NCI-H187 (cell line): ENCODE measurements around the gene HEATR5A.
"Not testable (repeated sequence)": the region's sequence is repeated elsewhere in the genome, so short reads cannot be mapped to it uniquely, and the experiment has no call there.

ENCODE experiments used
- DNase-seq, 2 experiments: peaks; one replicate each; lab custom pipeline; 2025; lab: John Stamatoyannopoulos, UW

HEATR5A gene

GRCh38 chr14:31283153-31283552 is 137.2 kb downstream of the HEATR5A start:
- DNase-seq, result no peak

GRCh38 chr14:31280871-31281220 is 139.5 kb downstream of the HEATR5A start:
- DNase-seq, result no peak

DNA sequence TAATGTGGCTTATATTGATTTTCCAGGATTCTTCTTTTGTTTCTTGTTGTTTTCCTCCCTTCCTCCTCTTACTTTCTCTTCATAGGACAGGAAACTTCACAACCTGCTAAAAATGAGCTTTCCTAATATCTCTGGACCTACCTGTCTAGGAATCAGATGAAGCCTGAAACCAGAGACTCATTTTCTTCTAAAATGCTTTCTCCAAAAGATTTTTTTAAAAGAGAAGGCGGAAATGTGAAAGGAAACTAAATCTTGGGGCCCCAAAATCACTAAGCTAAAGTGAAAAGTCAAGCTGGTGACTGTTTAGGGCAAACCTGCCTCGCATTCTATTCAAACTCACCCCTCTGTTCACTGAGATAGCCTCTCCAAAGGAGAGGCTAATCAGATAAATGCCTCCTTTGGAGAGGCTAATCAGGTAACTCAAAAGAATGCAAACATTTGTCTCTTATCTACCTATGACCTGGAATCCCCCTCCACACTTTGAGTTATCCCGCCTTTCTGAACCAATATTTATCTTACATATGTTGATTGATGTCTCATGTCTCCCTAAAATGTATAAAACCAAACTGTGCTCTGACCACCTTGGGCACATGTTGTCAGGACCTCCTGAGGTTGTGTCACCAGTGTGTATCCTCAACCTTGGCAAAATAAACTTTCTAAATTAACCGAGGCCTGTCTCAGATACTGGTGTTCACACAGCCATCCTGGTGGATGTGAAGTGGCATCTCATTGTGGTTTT is 140.0 kb downstream of the HEATR5A start:
- no peak for DNase-seq

GRCh38 chr14:31278883-31279282 is 141.5 kb downstream of the HEATR5A start:
- no peak for DNase-seq

GRCh38 chr14:31277085-31277484 is 143.3 kb downstream of the HEATR5A start:
- no peak for DNase-seq

- DNase-seq, result not testable (repeated sequence)
Observed at GRCh38 chr14:31276417-31276816, 143.9 kb downstream of the HEATR5A start.

- no peak for DNase-seq
Observed at GRCh38 chr14:31275731-31276130, 144.6 kb downstream of the HEATR5A start.

GRCh38 chr14:31271648-31272047 is 148.7 kb downstream of the HEATR5A start:
- no peak for DNase-seq

- no peak for DNase-seq
Observed at GRCh38 chr14:31270196-31270772, 150.1 kb downstream of the HEATR5A start.

GRCh38 chr14:31269634-31270195 is 150.6 kb downstream of the HEATR5A start:
- DNase-seq, result no peak

DNA sequence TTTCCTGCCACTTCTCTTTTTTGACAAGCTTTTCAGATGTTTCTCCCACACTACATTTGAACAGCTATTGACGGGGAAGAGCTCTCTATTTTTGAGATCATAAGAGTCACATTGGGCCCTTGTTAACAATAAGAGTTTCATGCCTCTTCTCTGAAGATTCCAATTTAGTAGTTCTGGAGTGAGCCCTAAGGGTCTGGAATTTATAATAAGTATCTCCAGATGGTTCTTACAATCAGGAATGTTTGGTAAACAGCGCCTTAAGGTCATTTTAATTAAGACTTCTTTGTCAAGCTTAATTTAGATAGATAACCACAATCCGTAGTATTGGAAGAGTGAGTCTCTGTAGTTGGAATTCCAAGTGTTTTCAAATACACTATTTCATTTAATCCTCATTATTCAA is 152.1 kb downstream of the HEATR5A start:
- no peak for DNase-seq

- DNase-seq, result no peak
Observed at GRCh38 chr14:31266437-31267331, 153.7 kb downstream of the HEATR5A start.

DNA sequence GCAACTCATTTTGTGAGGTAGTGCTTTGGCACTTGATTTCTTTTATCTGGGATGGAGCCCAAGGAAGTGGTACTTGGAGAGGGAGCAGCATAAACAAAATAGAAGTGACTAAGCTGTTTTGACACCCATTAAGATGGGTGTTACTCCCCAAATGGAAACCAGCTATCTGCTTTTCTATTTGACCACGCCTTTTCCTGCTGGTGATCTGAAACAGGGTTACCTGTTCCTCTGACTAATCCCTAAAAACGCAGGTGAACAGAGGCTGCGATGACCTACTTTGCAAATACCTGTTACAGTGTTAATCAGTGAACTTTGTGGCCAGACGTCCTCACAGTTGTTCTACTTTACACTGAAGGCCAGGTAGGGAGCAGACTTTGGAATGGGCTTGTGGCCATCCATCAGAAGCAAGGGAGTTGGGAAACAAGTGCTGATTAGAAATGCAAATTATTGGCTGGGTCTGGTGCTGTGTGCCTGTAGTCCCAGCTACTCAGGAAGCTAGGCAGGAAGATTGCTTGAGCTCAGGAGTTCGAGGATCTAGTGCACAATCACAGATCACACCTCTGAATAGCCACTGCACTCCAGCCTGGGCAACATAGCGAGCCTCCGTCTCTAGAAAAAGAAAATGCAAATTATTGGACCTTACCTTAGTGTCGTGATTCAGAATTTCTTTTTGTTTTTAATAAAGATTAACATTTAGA is 154.5 kb downstream of the HEATR5A start:
- no peak for DNase-seq

DNA sequence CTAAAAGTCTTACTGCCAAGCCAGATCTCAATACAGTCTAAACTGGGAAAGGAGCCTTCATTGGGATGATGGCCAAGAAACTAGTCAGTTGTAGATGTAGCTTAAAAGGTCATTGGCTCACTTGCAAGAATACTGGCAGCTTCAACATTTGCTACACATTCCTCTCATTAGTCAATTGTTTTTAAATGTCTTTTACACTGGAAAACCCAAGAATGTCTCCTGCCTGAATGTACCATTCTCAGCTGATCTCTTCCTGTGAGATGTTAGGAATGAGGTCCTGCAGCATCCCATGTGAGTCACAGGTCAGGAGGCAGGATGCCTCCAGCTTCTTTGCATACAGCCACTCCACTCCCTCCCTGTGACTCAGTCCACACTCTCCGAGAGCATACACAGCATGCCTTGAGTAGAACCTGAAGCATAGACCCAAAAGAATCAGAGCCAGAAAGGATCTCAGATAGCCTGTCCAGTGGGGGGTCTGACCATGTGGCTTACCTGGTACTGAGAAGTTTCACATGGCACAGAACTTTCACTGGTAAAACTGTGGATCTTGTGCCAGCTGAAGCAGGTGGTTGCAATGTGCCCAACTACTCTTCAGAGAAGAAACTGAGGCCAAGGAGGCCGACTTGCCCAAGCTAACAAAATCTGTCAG is 156.7 kb downstream of the HEATR5A start:
- no peak for DNase-seq

- no peak for DNase-seq
Observed at GRCh38 chr14:31261859-31262731, 158.3 kb downstream of the HEATR5A start.

DNA sequence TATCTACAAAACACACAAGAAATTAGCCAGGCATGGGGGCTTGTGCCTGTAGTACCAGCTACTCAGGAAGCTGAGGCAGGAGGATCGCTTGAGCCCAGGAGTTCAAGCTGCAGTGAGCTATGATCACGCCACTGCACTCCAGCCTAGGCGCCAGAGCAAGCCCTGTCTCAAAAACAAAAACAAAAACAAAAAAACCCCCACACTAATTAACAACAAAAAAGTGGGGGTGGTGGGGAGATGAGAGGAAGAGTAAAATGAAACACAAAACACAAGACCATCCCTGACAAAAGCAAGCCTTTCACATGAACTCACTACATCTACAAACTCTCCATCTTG is 158.9 kb downstream of the HEATR5A start:
- DNase-seq, result no peak

DNA sequence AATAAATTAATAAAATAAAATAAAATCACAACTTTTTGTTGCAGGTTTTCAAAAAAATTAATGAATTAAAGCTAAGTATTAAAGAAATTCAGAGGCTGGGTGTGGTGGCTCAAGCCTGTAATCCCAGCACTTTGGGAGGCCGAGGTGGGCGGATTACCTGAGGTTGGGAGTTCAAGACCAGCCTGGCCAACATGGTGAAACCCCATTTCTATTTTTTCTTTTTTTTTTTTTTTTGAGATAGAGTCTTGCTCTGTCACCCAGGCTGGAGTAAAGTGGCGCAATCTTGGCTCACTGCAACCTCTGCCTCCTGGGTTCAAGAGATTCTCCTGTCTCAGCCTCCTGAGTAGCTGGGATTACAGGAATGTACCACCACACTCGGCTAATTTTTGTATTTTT is 161.3 kb downstream of the HEATR5A start:
- not testable (repeated sequence) for DNase-seq

DNA sequence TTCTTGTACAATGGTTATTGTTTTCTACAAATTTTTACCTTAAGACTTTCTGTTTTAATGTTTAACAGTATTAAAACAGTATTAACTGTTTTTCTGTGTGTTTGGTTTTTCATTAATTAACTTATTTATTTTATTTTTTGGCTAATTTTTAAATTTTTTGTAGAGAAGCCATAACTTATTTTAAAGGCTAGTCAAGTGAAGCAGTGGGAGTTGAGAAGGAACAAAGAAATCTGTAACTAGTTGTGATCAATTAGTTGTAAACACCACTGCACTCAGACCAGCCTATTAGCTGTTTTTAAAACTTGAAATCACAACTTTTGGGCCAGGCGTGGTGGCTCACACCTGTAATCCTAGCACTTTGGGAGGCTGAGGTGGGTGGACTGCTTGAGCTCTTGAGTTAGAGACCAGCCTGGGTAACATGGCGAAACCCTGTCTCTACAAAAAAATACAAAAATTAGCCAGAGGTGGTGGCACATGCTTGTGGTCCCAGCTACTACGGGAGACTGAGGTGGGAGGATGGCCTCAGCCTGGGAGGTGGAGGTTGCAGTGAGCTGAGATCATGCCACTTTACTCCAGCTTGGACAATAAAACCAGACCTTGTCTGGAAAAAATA is 161.8 kb downstream of the HEATR5A start:
- DNase-seq, result no peak

GRCh38 chr14:31257554-31258426 is 162.6 kb downstream of the HEATR5A start:
- not testable (repeated sequence) for DNase-seq
